NCI-H146 (cell line): ENCODE measurements around the gene ADAM19.

Experiments
- DNase-seq: peaks from one replicate; lab custom pipeline; 2025; lab: John Stamatoyannopoulos, UW

Gene ADAM19

DNA sequence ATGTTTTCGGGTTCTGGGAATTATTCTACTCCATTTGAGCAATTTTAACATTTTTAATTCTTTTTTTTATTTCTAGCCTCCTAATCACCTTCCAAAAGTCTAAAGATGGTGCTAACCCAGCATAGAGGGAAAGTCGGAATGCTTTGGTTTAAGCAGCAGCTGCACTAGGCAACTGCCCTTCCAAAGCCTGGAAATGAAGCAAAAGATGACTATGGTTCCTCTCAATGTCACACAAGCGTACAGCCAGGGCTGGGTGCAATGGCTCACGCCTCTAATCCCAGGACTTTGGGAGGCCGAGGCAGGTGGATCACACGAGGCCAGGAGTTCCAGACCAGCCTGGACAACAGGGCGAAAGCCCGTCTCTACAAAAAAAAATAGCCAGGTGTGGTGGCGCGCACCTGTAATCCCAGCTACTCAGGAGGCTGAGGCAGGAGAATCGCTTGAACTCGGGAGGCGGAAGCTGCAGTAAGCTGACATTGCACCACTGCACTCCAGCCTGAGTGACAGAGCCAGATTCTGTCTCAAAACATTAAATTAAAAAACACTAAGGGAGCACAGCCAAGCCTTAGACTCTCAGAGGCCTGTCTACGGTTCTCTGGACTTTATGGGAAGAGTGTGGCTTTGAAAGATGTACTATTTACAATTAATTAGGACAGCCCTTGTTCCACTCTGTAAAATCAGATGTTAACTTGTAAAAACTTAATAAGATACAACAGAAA, 33.1 kb downstream of the ADAM19 start:
- DNase-seq: no peak

- DNase-seq: no peak
Measured at GRCh38 chr5:157541447-157542118, 34.0 kb downstream of the ADAM19 start.

- no peak for DNase-seq
Measured at GRCh38 chr5:157540707-157541446, 34.7 kb downstream of the ADAM19 start.

- DNase-seq: no peak
Measured at GRCh38 chr5:157540124-157540523, 35.5 kb downstream of the ADAM19 start.

- DNase-seq: no peak
Measured at GRCh38 chr5:157539503-157540022, 36.0 kb downstream of the ADAM19 start.

GRCh38 chr5:157538311-157538710, 37.3 kb downstream of the ADAM19 start:
- DNase-seq: no peak

DNA sequence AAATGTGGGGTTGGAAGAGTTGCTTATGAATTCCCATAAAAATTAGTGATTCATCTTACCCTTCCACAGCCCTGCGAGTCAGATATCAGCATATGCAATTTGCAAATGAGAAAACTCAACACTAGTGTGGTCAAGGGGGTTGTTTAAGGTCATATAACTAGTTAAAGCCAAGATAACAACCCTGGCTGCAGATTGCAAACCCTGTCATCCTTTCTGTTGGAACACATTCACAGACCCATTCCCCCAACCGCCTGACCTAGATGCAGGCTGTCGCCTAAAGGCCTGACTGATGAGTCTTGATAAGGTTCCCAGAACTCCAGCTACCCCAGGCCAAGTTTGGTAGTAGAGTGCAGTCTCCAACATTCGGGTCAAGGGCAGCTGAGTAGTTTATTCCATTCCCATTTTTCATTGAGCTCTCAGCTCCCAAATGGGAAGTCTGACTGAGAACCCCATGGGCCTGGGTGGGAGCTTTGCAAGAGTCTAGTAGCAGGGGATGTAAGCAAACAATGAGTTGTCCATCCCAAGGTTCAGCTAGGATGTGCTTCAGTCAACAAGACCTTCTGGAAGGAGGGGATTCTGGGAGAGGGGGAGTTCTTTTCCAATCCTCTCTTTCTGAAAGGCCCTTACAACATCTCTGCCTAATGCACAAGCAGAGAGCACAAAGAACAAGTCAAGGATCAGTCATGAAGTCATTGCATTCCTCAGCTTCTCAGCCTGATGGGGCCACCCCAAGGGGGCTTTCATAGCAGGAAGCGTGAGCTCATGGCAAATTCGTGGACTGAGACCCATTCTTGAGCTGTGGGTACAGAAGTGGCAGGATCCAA, 40.3 kb downstream of the ADAM19 start:
- DNase-seq: no peak

- no peak for DNase-seq
Measured at GRCh38 chr5:157533011-157533481, 42.5 kb downstream of the ADAM19 start.

DNA sequence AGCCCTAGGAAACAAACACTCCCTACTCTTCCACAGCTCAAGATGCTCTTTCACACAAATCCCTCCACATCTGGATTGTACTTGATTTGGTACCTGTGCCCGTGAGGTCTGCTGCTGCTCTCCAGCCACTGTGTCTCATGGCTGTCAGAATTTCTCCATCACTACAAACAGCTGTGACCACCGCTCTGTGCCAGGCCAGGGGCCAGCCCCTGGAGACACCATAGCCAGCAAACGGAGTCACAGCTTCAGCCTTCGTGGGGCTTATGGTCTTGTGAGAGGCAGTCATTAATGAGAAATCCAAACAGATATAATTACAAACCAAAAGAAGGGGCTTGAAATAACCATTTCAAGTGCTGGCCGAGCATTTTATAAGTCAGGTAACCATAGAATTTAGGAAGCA, 43.6 kb downstream of the ADAM19 start:
- no peak for DNase-seq

- DNase-seq: no peak
Measured at GRCh38 chr5:157530226-157530972, 45.2 kb downstream of the ADAM19 start.

GRCh38 chr5:157529002-157529401, 46.6 kb downstream of the ADAM19 start:
- DNase-seq: no peak

GRCh38 chr5:157528036-157528632, 47.4 kb downstream of the ADAM19 start:
- no peak for DNase-seq

DNA sequence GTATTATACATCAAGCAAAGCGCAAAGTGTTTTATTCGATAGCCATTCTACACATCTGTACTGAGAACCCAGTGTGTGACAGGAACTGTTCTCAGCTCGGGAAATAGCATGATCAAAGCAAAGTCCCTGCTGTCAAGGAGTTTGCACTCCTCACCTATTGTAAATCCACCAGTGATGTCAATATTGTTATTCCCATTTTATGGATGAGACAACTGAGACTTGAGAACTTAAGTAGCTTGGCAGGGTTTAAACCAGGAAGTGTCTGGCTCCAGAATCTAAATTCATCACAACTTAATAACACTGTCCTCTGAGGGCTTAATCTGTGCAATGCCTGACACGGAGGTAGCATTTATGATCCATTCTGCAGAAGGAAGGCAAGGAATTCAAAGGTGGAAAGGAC, 50.7 kb downstream of the ADAM19 start:
- DNase-seq: no peak

- DNase-seq: no peak
Measured at GRCh38 chr5:157523976-157524375, 51.6 kb downstream of the ADAM19 start.

GRCh38 chr5:157521704-157522029, 53.9 kb downstream of the ADAM19 start:
- DNase-seq: no peak

GRCh38 chr5:157520911-157521703, 54.5 kb downstream of the ADAM19 start:
- no peak for DNase-seq

DNA sequence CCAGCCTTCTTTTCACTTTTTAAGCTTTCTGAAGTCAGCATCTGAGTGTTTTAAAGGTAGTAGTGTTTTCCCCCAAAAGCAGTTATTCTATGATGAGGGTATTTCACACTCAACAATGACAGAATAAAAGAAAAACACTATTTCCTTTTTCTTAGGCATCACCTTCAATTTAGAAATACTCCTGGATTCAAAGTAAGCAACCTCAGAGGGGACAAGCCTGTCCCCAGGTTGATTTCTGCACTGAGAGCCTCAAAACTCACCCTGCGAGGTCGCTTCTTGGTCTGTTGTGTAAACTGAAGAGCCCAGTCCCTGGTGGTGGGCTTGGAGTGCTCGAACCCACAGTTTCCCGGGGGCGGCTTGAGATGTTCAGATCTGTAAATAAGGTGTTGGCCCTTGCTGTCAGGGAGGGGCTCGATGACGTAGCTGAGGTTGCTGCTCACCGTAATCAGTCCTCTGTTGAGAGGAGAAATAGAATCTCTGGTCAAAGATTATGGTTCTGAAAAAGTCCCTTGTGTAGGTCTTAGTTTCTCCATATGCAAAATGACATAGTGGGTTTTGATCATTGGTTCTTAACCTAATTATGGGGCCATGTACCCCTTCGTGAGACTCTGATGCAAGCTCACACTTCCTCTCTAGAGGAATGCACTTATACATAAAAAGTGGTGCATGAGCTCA, 55.9 kb downstream of the ADAM19 start:
- DNase-seq: no peak

DNA sequence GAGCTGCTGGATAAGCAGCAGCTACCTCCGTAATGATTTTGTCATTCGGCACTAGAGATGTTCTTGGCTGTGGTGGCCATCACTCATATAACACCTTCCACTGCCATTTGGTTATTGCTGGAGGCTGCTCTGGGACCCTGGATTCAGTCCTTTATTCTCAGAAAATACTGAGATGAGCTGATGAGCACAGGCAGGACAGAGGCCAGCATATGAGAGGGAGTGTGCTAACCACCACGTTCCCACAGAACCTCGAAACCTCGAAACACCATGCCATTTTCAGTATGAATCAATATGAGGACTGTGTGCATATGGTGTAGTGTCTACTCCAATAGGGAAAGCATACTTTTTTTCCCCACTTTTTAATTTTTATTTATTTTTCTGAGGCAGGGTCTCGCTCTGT, 56.6 kb downstream of the ADAM19 start:
- DNase-seq: no peak

DNA sequence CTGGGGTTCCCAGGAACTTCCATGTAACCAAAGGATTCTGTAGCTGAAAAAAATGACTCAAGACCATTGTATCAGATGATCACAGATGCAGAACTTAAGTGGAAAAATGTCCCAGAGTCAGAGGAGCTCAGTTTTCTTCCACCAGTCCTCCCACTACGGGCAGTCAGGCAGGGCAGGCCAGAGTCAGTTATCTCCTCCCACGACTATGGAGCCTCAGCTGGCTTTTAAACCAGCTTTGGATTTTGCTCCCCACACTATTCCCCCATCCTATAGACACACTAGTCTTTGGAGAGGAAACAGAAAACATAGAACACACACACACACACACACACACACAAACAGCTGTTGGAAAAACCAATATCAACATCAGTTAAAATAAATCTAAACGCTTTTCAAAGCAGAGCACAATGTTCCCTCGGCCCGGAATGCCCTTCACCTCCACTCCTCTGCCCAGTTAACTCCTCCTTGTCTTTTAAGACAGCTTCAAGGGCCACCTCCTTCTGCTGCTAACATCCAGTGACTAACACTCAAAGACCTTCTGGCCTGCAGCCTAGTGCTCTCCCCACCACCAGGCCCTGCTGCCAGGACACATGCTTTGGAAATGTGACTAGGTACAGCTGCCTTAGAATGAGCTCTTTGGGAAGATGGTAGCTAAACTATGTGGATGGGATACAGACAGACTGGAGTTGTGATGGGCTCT, 58.8 kb downstream of the ADAM19 start:
- DNase-seq: no peak
